HG02870 (cell line): ENCODE results near the gene TTC28.
"Not testable (repeated sequence)": the region's sequence is repeated elsewhere in the genome, so short reads cannot be mapped to it uniquely, and the experiment has no call there.

Experiments
- ATAC-seq: cut with Tn5 transposase; IDR thresholded peaks from one replicate; pipeline ENCODE4 v1.9.1; 2021; ENCODE audit warnings: mild to moderate bottlenecking, moderate library complexity; ENCODE audit not compliant: unreplicated experiment

The TTC28 gene

GRCh38 chr22:28241656-28242290 lies 437.9 kb downstream of the TTC28 start:
- ATAC-seq, result no peak

- no peak for ATAC-seq
These were observed 439.7 kb downstream of the TTC28 start for GRCh38 chr22:28239941-28240340.

- ATAC-seq, result no peak
These were observed 441.9 kb downstream of the TTC28 start for GRCh38 chr22:28237783-28238182.

GRCh38 chr22:28237112-28237511 lies 442.5 kb downstream of the TTC28 start:
- no peak for ATAC-seq

- ATAC-seq, result no peak
These were observed 447.4 kb downstream of the TTC28 start for GRCh38 chr22:28232204-28232603.

DNA sequence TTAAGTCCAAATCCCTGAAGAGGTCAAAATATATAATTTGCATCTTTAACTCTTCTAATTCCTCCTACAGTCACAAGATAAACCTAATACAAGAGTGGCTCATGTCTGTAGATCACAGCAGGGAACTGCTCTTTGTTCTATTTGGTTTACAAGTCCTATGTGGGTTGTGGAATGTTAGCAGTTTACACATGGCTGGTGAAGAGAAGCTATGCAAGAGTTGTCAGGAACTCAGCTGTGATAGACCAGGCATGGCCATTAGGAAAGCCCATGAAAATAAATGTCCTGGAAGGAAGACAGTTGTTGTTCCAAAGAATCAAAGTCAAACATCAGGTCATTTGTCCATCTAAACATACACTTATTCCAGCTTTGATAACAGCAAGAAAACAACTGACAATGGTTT lies 448.2 kb downstream of the TTC28 start:
- no peak for ATAC-seq

DNA sequence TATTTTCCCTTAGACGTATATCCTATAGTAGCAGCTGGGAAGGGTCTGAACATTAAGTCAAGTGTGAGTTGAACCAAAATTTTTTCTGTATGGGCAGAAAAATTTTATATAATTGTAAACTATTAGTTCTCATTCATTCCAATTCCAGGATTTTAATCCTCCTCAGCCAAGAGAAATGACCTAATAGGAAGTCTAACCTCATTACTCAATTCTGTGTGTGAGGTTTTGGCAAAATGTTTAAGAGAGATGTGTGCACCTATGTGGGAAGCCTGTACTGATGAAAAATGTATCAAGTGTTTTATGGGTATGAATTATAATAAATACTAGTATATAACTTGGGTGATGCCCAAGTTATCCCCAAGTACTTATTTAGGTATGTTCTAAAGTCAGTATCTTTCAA lies 449.0 kb downstream of the TTC28 start:
- no peak for ATAC-seq

DNA sequence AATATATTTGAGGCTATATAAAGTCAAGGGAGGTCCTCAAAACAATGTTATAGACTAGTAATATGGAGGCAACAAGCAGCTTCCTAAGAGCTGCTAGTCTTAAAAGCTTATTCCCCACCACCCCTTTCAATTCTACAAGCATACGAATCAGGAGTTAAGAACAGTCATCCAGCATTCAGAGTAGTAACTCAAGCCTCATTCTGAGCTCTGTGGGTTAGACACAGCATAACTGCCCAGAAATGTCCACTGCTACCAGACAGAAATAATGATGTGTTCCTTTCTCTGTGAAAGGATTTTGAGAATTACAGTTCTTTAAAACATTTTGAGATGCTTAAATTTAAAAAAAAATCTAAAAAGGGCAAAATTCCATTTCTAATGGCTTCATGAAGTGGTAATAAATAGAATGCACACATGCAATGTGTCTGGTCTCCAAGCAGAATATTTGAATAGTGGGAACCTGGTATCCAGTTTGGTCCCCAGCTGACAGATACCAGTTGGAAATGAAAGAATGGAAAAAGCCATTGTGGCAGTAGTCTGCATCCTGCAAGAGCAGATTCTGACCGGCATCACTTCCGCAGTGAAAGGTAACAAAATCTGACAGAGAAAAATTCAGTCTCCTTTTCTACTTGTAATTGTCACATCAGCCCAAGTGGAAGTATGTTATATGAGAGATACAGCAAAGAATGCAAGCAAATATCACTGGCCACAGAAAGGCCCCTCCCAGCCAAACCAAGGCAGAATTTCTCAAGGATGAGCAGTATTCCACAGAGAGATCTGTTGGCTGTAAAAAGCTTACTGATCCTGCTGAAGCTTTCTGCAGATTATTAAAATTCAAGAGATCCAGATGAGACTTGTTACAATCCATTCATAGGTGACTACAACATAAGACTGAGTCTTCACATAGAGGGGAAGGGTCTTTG lies 449.8 kb downstream of the TTC28 start:
- no peak for ATAC-seq

DNA sequence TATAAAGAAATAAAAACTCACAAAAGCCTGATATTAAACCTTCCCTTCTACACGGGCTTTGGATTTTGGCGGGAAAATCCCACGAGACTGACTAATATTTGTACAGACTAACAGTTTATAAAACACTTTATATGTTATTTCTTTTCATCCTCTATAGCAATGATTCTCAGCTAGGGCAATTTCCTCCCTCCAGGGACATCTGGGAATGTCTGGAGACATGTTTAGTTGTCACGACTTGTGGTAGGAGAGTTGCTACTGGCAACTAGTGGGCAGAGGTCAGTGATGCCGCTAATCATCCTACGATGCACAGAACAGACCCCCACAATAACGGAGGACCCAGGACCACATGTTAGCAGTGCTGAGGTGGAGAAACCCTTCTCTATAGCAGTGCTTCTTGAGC lies 455.8 kb downstream of the TTC28 start:
- no peak for ATAC-seq

DNA sequence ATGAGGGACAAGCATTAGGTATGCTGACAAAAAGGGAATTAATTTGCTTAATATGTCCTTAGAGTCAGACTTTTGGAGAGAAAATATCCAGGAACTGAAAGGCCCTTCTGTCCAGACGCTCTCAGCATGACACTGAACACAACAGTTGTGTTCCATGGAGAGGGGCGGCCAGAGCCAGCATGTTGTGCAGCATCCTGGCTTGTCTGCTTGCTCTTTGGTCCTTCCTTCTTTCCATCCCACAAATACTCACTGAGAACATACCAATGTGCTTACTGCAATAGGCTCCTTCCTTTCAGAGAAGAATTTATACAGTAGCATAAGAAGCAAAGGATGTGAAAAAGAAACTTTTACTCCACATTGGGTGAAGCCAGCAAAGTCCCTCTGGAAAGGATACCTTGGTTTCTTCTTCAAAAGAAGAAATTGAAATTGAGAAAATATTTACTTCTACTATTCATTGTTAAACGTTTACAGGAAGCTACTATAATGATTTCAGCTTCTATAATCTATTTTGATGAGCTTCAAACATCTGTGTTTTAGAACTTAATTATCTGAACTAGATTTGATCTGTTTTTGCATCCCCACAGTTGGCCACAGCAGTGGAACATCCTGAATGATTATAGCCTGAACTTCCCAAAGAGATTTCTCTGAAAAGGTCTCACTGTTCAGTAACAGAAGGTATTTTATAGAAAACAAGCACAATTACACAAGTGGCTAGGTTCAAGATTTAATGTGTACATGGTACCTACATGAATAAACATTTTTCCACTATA lies 456.5 kb downstream of the TTC28 start:
- ATAC-seq, result no peak

- no peak for ATAC-seq
These were observed 457.1 kb downstream of the TTC28 start for GRCh38 chr22:28222571-28222970.

- ATAC-seq, result no peak
These were observed 457.6 kb downstream of the TTC28 start for GRCh38 chr22:28222052-28222451.

- ATAC-seq, result no peak
These were observed 458.8 kb downstream of the TTC28 start for GRCh38 chr22:28220626-28221363.

GRCh38 chr22:28217277-28217676 lies 462.4 kb downstream of the TTC28 start:
- no peak for ATAC-seq

DNA sequence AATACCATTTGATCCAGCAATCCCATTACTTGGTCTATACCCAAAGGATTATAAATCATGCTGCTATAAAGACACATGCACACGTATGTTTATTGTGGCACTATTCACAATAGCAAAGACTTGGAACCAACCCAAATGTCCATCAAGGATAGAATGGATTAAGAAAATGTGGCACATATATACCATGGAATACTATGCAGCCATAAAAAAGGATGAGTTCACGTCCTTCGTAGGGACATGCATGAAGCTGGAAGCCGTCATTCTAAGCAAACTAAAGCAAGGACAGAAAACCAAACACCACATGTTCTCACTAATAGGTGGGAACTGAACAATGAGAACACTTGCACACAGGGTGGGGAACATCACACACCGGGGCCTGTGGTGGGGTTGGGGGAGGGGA lies 464.9 kb downstream of the TTC28 start:
- ATAC-seq, result not testable (repeated sequence)

GRCh38 chr22:28209457-28209856 lies 470.2 kb downstream of the TTC28 start:
- not testable (repeated sequence) for ATAC-seq

GRCh38 chr22:28208787-28209186 lies 470.9 kb downstream of the TTC28 start:
- no peak for ATAC-seq

DNA sequence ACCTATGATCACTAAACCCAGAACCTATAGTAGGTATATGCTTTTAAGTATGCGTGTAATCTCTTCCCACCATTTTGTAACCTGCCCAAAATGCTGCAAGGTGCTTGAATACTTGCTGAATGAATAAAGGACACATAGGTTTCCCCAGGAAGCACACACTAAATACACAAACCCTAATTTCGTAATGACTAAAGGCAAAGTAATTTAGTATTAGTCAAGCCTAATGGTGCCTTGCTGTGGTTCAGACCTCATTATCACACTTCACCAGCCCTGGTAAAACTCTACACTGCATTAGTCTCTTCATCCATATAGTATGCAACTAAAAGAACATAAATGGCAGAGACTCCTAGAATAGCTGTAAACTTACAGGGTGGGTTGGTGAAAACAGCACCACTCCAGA lies 471.6 kb downstream of the TTC28 start:
- no peak for ATAC-seq

DNA sequence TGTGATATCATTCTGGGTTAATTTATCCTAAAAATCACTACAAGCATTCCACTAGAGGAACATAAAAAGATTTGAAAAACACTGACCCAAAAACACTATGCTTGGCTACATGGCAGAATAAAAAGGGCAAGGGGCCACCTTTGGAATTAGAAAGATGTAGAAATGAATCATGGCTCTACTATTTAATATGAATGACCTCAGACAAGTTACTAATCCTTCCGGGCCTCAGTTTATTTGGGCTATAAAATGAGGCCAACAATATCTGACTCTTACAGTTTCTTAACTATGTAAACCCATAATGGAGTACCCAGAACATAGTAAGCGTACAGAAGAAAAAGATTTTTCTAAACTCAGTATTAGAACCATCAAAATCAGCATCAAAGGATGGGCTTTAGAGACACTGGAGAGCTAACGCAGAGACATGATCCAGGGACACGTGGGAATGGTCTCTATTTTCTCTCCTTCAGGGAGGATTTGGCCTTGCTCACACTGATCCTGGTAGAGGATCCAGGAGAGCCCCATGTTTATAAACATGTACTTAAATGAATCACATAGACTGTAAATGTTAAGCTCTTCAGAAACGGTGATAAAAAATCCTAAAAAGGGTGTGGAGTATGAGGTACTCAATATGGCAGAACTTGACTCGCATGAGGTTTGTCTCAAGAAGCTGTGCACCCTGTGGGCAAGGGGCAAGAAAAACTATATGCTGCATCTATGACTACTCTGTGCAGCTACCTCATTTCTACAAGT lies 472.2 kb downstream of the TTC28 start:
- ATAC-seq, result no peak

GRCh38 chr22:28205926-28206325 lies 473.7 kb downstream of the TTC28 start:
- ATAC-seq, result no peak
